Measurements from ENCODE around the gene PCDHGB4.
A peak's percentile ranks its signal among the peaks of the same experiment; 100 is the strongest.

GRCh38 chr5:141338538-141339306 lies 48.8 kb upstream of the PCDHGB4 start, which contains the start of gene PCDHGA2:
- peak in 2 of 4 experiments; percentile 5 to 28 for TF ChIP-seq CTCF (IDR thresholded peaks at IDR 0.05)
- no peak for TF ChIP-seq POLR2A (IDR thresholded peaks at IDR 0.05)
- no peak for TF ChIP-seq POLR2AphosphoS5 (IDR thresholded peaks at IDR 0.05)
